Subcutaneous abdominal adipose tissue (tissue), 5 donors: ENCODE measurements around the gene CGB5.
A peak's percentile ranks its signal among the peaks of the same experiment; 100 is the strongest.
"Not testable (repeated sequence)": the region's sequence is repeated elsewhere in the genome, so short reads cannot be mapped to it uniquely, and the experiment has no call there.

Experiments
- H3K27ac ChIP-seq: one replicate; pipeline ENCODE4 v1.7.0; 2013; ENCODE audit warnings: low read depth, mild to moderate bottlenecking, inconsistent platforms, low read length, moderate library complexity
- H3K27me3 ChIP-seq, 5 donors: one replicate each; pipeline ENCODE4 v1.7.0; 2013; ENCODE audit warnings: low read length in 5 of 5, inconsistent platforms in 1 of 5; ENCODE audit not compliant: control insufficient read depth in 5 of 5, insufficient read depth in 4 of 5
- H3K36me3 ChIP-seq, 5 donors: one replicate each; pipeline ENCODE4 v1.7.0; 2013; ENCODE audit warnings: low read length in 5 of 5; ENCODE audit not compliant: control insufficient read depth in 5 of 5, insufficient read depth in 5 of 5
- H3K4me1 ChIP-seq, 5 donors: one replicate each; pipeline ENCODE4 v1.7.0; 2013; ENCODE audit warnings: low read length in 5 of 5, mild to moderate bottlenecking in 3 of 5, moderate library complexity in 1 of 5; ENCODE audit not compliant: control insufficient read depth in 5 of 5, insufficient read depth in 5 of 5
- H3K4me3 ChIP-seq, 5 donors: one replicate each; pipeline ENCODE4 v1.7.0; 2013; ENCODE audit warnings: low read length in 5 of 5, low read depth in 1 of 5
- H3K9ac ChIP-seq, 5 donors: one replicate each; pipeline ENCODE4 v1.7.0; 2013; ENCODE audit warnings: low read length in 5 of 5, mild to moderate bottlenecking in 4 of 5, moderate library complexity in 3 of 5
- H3K9me3 ChIP-seq, 5 donors: one replicate each; pipeline ENCODE4 v1.7.0; 2013; ENCODE audit warnings: low read length in 5 of 5; ENCODE audit not compliant: control insufficient read depth in 5 of 5
- donor health status: healthy.
- donor health status: healthy.
- donor health status: healthy.
- donor health status: healthy.
- donor health status: healthy.

The CGB5 gene

DNA sequence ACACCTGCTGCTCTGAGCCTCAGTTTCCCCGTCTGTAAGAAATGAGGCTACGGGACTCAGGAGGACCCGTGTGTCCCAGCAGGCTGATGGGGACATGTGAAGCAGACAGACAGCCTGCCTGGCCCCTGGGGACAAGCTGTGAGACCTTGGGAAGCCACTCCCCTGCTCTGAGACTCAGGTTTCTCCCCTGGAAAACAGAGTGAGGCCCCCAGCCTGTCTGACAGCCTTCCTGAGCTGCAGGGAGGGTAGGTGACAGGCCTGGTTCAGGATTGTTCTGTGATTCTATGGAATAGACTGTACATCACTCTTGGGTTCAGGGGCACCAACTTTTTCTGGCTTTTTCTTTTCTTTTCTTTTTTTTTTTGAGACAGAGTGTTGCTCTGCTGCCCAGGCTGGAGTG is 23.9 kb downstream of the CGB5 start:
- no peak overlapping the region for H3K27ac ChIP-seq
- H3K4me3 ChIP-seq: no peak overlapping the region
- H3K9ac ChIP-seq: no peak overlapping the region
- peaks cover 34 to 74% (median 56%) of the 10 kb centered on the region in 5 donors for H3K27me3 ChIP-seq
- H3K9me3 ChIP-seq: no peaks in the 10 kb centered on the region
- peaks cover 0 to 9% (median 0%) of the 10 kb centered on the region in 5 donors for H3K4me1 ChIP-seq
- no peaks in the 10 kb centered on the region for H3K36me3 ChIP-seq

DNA sequence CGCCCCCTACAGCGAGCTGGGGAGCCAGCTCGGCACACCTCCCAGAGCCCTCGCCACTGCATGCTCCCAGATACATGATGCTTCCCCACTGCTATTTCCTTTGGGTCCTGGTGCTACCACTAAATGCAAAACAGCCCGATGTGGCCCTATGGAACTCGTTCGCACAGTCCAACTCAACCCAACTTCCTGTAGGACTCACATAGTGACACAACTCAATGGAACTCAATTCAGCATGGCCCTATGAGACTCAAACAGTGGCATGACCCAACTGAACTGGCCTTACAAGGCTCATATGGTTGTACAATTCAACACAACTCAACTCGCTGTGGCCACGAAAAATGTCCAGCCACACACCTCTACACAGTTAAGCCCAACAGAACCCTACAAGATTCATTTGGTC is 25.4 kb downstream of the CGB5 start:
- H3K27ac ChIP-seq: no peak overlapping the region
- no peak overlapping the region for H3K9ac ChIP-seq
- no peak overlapping the region for H3K4me3 ChIP-seq
- H3K4me1 ChIP-seq: peaks cover 0 to 9% (median 0%) of the 10 kb centered on the region in 5 donors
- no peaks in the 10 kb centered on the region for H3K9me3 ChIP-seq
- H3K27me3 ChIP-seq: peaks cover 42 to 79% (median 62%) of the 10 kb centered on the region in 5 donors
- no peaks in the 10 kb centered on the region for H3K36me3 ChIP-seq

DNA sequence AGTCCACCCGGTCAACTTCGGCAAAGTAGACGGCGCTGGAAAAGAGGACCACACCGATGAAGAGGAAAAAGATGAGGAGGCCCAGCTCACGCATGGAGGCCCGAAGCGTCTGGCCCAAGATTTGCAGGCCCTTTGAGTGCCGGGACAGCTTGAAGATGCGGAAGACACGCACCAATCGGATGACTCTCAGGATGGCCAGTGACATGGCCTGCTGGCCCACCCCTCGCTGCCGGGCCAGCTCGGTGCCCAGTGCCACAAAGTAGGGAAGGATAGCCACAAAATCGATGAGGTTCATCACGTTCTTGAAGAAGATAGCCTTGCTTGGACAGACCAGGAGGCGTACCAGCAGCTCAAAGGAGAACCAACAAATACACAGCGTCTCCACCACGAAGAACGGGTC is 26.8 kb downstream of the CGB5 start:
- H3K27me3 ChIP-seq: peaks cover 41 to 71% (median 56%) of the 10 kb centered on the region in 5 donors
- no peak overlapping the region for H3K27ac ChIP-seq
- H3K9ac ChIP-seq: no peak overlapping the region
- H3K9me3 ChIP-seq: no peaks in the 10 kb centered on the region
- H3K36me3 ChIP-seq: no peaks in the 10 kb centered on the region
- H3K4me3 ChIP-seq: no peak overlapping the region
- peaks cover 0 to 6% (median 0%) of the 10 kb centered on the region in 5 donors for H3K4me1 ChIP-seq

GRCh38 chr19:49071860-49072547 is 28.4 kb downstream of the CGB5 start:
- H3K4me3 ChIP-seq: no peak overlapping the region
- H3K27ac ChIP-seq: no peak overlapping the region
- H3K36me3 ChIP-seq: no peaks in the 10 kb centered on the region
- H3K4me1 ChIP-seq: peaks cover 0 to 6% (median 0%) of the 10 kb centered on the region in 5 donors
- H3K9ac ChIP-seq: no peak overlapping the region
- H3K27me3 ChIP-seq: peaks cover 26 to 55% (median 43%) of the 10 kb centered on the region in 5 donors
- H3K9me3 ChIP-seq: no peaks in the 10 kb centered on the region

DNA sequence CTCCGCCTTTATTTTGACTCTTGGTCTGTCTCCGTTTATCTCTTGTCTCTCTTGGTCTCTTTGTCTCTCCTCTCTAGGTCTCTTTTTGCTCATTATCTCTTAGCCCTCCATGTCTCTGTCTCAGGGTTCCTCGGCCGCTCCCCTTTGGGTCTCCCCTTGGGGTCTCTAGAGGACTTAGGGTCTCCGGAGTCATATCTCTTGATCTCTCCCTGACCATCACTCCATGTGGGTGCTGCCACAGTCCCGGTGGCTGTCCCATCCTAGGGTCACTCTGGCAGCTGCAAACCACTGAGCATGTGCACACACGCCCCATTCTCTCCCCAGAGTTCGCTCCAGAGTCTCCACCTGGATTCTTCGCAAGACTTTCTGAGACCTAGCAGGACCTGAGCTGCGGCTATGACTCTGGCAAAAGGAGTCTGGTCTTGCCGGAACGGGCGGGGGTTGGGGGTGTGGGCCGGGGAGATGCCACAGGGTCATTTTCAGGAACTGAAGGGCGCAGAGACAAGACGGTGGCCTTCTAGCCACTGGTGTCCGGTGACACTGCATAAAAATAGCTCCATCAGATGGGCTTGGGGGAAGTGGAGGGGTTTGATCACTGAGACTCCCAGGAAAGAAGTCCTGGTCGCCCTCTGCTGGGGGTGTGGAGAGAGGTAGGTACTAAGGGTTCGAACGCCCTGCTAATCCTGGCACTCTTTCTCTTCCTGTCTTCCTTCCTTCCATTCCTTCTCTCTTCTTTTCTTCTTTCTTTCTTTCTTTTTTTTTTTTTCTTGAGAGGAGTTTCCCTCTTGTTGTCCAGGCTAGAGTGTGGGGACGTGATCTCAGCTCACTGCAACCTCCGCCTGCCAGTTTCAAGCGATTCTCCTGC is 30.1 kb downstream of the CGB5 start:
- no peak overlapping the region for H3K4me3 ChIP-seq

GRCh38 chr19:49074869-49075268 is 31.2 kb downstream of the CGB5 start:
- H3K27ac ChIP-seq, H3K4me1 ChIP-seq, H3K9me3 ChIP-seq, H3K36me3 ChIP-seq, H3K4me3 ChIP-seq, H3K9ac ChIP-seq: not testable (repeated sequence)
- peaks cover 25 to 35% (median 30%) of the 10 kb centered on the region in 5 donors for H3K27me3 ChIP-seq

More for the DNA sequence above, 30.1 kb downstream of the CGB5 start:
- Histone ChIP-seq H3K9ac (no peak overlapping the region), H3K27me3 (peaks cover 26 to 45% (median 36%) of the 10 kb centered on the region in 5 donors), H3K4me1 (peaks cover 0 to 6% (median 0%) of the 10 kb centered on the region in 5 donors), H3K9me3 (no peaks in the 10 kb centered on the region), H3K36me3 (no peaks in the 10 kb centered on the region), H3K27ac (no peak overlapping the region)

GRCh38 chr19:49080392-49080791 is 36.7 kb downstream of the CGB5 start:
- no peak overlapping the region for H3K27ac ChIP-seq
- H3K27me3 ChIP-seq: no peaks in the 10 kb centered on the region
- peaks cover 0 to 5% (median 4%) of the 10 kb centered on the region in 5 donors for H3K4me1 ChIP-seq
- H3K36me3 ChIP-seq: no peaks in the 10 kb centered on the region
- H3K9ac ChIP-seq: no peak overlapping the region
- no peaks in the 10 kb centered on the region for H3K9me3 ChIP-seq
- no peak overlapping the region for H3K4me3 ChIP-seq

DNA sequence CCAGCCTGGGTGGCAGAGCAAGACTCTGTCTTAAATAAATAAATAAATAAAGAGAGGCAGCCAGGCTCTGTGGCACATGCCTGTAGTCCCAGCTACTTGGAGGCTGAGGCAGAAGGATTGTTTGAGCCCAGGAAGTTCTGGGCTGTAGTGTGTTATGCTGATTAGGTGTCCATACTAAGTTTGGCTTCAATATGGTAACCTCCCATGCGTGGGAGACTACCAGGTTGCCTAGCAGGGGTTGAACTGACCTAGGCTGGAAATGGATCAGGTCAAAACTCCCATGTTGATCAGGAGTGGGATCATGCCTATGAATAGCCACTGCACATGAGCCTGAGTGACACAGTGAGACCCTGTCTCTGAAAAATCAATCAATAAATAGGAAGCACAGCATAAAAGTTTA is 37.6 kb downstream of the CGB5 start:
- no peak overlapping the region for H3K9ac ChIP-seq
- peaks cover 0 to 12% (median 9%) of the 10 kb centered on the region in 5 donors for H3K4me1 ChIP-seq
- no peaks in the 10 kb centered on the region for H3K9me3 ChIP-seq
- no peaks in the 10 kb centered on the region for H3K36me3 ChIP-seq
- no peak overlapping the region for H3K27ac ChIP-seq
- no peaks in the 10 kb centered on the region for H3K27me3 ChIP-seq
- no peak overlapping the region for H3K4me3 ChIP-seq

DNA sequence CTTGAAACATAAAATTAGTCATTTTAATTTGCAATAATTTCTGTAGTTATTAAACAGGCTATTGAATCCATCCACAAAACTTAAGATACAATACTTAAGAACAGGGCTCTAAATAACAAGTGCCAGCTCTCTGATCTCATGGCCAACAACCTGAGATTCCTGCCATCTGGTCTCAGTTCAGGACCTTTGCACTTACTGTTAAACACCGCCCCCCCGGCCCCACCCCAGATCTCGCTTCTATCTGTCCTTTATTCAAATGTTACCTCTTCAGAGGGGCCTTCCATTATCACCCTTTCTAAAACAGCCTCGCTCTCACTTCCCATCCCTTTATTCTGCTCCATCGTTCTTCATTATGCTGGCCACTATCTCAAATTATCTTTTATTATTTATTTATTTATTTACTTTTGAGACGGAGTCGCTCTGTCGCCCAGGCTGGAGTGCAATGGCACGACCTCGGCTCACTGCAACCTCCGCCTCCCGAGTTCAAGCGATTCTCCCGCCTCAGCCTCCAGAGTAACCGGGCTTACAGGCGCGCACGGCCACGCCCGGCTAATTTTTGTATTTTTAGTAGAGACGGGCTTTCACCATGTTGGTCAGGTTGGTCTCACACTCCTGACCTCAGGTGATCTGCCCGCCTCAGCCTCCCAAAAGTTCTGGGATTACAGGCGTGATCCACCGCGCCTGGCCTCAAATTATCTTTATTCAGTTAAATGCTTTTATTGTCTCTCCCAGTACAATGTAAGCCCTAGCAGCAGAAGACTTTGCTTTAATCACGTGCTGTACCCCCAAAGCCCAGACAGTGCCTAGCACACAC is 40.8 kb downstream of the CGB5 start:
- Histone ChIP-seq H3K36me3 (peaks cover 0 to 19% (median 13%) of the 10 kb centered on the region in 5 donors), H3K9ac (peak overlapping the region in 4 of 5 donors; percentile 64 to 99 (median 97)), H3K27ac (peak overlapping the region; percentile 88), H3K9me3 (no peaks in the 10 kb centered on the region), H3K27me3 (no peaks in the 10 kb centered on the region), H3K4me3 (peak overlapping the region; percentile 54 to 94 (median 92)), H3K4me1 (peaks cover 0 to 33% (median 24%) of the 10 kb centered on the region in 5 donors)
